ENCODE measurements around the gene ANKRD34C. TPM values are rescaled to one million over a fixed set of nuclear protein-coding genes. Genes with fewer than 3 reads are reported as not detected.

Gene ANKRD34C
- total and polyA plus RNA-seq, 9 of the 15 experiments (the other 6 are each of a cell fraction or from before 2014, with no cell fraction given), result 0.01 TPM; not detected in 8

DNA sequence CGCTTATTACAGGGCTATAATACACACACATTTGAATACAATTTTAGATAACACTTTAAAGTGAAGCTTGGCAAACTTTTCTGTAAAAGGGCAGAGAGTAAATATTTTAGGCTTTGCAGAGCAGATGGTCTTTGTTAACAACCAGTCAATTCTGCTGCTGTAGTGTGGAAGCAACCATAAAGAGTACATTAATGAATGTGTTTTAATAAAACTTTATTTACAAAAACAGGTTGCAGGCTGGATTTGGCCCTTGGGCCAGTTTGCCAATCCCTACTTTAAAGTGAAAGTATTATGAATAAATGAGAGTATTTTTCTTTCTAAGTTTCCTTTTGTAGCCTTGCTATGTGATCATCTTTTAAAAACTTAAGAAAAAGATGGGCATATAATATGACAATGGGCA, 20.7 kb upstream of the ANKRD34C start:
- no peaks in the 10 kb centered on the region for H3K79me2 ChIP-seq (ENCODE audit: control insufficient read depth, insufficient read depth, low read length)
- no peak for DNase-seq (ENCODE audit: extremely low read depth in 1 of 4, low spot score in 3 of 4)
- H3K27me3 ChIP-seq (ENCODE audit: control insufficient read depth in 2 of 2, insufficient read depth in 2 of 2, low read length in 2 of 2), result peaks cover 4 to 11% of the 10 kb centered on the region in 2 experiments; a peak in 4 of 5 replicates
- H3K9me3 ChIP-seq (replicated peaks; ENCODE audit: control insufficient read depth, insufficient read depth, low read depth, low read length), result no peaks in the 10 kb centered on the region
- no peak overlapping the region for H3K9ac ChIP-seq (ENCODE audit: insufficient read depth in 1 of 2, low read depth in 2 of 2, low read length in 2 of 2)
- no peaks in the 10 kb centered on the region for H3K9me1 ChIP-seq (ENCODE audit: control insufficient read depth, insufficient read depth, low read length)
- ATAC-seq, result no peak
- BruUV-seq (replicated peaks), result no TSS peak
- POLR2A ChIA-PET, result no interaction called here
- H3K27ac ChIP-seq (ENCODE audit: extremely low read depth, low read depth, low read length), result no peak overlapping the region
- no peak overlapping the region for H2AFZ ChIP-seq (ENCODE audit: low read depth, low read length)
- no peak for FAIRE-seq
- H3K4me1 ChIP-seq (replicated peaks in 1 of 2; ENCODE audit: control insufficient read depth in 2 of 2, insufficient read depth in 2 of 2, low read length in 2 of 2), result no peaks in the 10 kb centered on the region
- H3K4me3 ChIP-seq, result no peak overlapping the region
- in situ Hi-C loops (cut with MboI), result no loop called here
- H4K20me1 ChIP-seq (replicated peaks; ENCODE audit: control insufficient read depth, insufficient read depth, low read length), result no peaks in the 10 kb centered on the region
- intact Hi-C loops (cut with micrococcal nuclease), result no loop called here
- CTCF ChIA-PET (ENCODE audit: low intra/inter-chr PET ratio), result no interaction called here
- 5% methylated on average over 1 of the region's 1 CpG for WGBS (ENCODE audit: insufficient coverage, low coverage, missing lambda C conversion rate)
- no peak overlapping the region for H3K4me2 ChIP-seq (ENCODE audit: insufficient read depth, low read length)
- H3K36me3 ChIP-seq (ENCODE audit: control insufficient read depth, insufficient read depth, low read length), result no peaks in the 10 kb centered on the region
- TF ChIP-seq MED1 (CRISPR knock-in tag; IDR thresholded peaks at IDR 0.05; ENCODE audit: borderline replicate concordance) (no peak), AFF1 (IDR thresholded peaks at IDR 0.05; ENCODE audit: low read depth in 1 of 2, partially characterized antibody in 2 of 2) (no peak), SMARCA5 (IDR thresholded peaks at IDR 0.05) (no peak), ZBTB40 (IDR thresholded peaks at IDR 0.05) (peak; percentile 79), ZBTB40 (CRISPR knock-in tag; IDR thresholded peaks at IDR 0.05) (no peak)
- TF ChIP-seq, protein P1, sequence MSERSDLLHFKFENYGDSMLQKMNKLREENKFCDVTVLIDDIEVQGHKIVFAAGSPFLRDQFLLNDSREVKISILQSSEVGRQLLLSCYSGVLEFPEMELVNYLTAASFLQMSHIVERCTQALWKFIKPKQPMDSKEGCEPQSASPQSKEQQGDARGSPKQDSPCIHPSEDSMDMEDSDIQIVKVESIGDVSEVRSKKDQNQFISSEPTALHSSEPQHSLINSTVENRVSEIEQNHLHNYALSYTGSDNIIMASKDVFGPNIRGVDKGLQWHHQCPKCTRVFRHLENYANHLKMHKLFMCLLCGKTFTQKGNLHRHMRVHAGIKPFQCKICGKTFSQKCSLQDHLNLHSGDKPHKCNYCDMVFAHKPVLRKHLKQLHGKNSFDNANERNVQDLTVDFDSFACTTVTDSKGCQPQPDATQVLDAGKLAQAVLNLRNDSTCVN (CRISPR knock-in tag; IDR thresholded peaks at IDR 0.05), result no peak
- TF ChIP-seq, protein P2, sequence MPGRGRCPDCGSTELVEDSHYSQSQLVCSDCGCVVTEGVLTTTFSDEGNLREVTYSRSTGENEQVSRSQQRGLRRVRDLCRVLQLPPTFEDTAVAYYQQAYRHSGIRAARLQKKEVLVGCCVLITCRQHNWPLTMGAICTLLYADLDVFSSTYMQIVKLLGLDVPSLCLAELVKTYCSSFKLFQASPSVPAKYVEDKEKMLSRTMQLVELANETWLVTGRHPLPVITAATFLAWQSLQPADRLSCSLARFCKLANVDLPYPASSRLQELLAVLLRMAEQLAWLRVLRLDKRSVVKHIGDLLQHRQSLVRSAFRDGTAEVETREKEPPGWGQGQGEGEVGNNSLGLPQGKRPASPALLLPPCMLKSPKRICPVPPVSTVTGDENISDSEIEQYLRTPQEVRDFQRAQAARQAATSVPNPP (IDR thresholded peaks at IDR 0.05; ENCODE audit: borderline replicate concordance, insufficient read depth, insufficient read length), result no peak

Measured in K562 (cell line).